Activated CD4-positive, alpha-beta T cell treated with anti-CD3 and anti-CD28 coated beads, Interleukin-2, amount 50 U/mL, for 24 hours (primary cell): ENCODE results near the gene XPO6.
A peak's percentile ranks its signal among the peaks of the same experiment; 100 is the strongest.

Experiments used
- DNase-seq, 2 donors: peaks; one replicate each; pipeline ENCODE4 v3.0.0-alpha.2; 2020; ENCODE audit warnings: low read depth in 1 of 2, low spot score in 1 of 2

The XPO6 gene

GRCh38 chr16:28208824-28209223 lies 2.9 kb downstream of the XPO6 start:
- DNase-seq, result no peak

DNA sequence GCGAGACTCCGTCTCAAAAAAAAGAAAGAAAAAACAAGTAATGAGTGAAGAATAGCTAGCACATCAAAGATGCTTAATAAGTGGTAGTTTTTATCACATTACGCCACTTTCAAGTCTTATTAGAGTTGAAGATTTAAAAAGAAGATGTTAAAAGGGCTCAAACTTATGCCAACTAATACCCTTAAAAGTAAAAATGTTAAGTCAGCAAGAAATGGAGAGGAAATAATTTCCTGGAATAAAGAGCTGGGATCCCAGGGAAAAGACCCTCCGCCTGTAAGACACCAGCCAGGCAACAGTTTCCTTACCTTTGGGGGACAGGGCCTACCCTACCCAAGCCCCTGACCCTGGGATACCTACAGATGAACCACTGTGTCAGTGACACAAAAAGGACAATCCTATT lies 3.6 kb downstream of the XPO6 start:
- DNase-seq, result no peak

GRCh38 chr16:28207399-28207798 lies 4.4 kb downstream of the XPO6 start:
- no peak for DNase-seq

GRCh38 chr16:28205974-28206373 lies 5.8 kb downstream of the XPO6 start:
- DNase-seq, result no peak

GRCh38 chr16:28205117-28205899 lies 6.5 kb downstream of the XPO6 start:
- no peak for DNase-seq

GRCh38 chr16:28204622-28205021 lies 7.1 kb downstream of the XPO6 start:
- DNase-seq, result no peak

DNA sequence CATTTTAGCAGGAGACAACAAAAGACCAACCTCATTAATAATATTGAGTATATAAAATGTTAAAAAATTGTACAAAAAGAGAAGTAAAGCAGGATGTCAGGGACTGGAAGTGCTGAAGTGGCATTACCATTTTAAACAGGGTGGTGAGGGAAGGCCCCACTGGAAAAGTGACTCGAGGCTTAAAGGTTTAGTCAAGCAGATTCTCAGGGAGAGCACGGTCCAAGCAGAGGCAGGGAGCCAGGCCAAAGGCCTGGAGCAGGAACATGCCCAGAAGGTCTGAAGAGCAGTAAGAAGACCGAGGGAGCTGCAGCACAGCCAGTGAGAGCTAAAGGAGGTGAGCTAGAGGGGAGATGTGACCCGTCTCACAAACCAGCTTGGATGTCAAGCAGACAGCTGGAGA lies 7.6 kb downstream of the XPO6 start:
- DNase-seq, result no peak

GRCh38 chr16:28202147-28202746 lies 9.5 kb downstream of the XPO6 start:
- no peak for DNase-seq

DNA sequence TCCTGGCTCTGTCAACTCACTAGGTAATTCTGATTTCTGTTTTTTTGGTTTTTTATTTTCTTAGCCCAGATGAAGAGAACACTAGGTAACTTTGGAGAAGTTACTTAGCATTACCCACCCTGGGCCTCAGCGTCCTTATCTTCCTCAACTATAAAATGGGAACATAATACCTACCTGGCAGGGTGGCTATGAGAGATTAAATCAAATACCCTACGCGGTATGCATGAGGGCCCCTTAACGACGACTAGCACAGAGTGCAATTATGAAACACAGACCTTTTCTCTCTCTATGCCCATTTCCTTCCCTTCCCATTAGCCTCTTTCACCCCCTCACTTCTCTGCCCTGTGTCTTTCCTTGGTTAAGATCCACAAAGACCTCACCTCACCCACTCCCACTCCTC lies 11.1 kb downstream of the XPO6 start:
- no peak for DNase-seq

GRCh38 chr16:28196387-28196987 lies 15.3 kb downstream of the XPO6 start:
- no peak for DNase-seq

GRCh38 chr16:28195859-28196258 lies 15.9 kb downstream of the XPO6 start:
- DNase-seq, result no peak

DNA sequence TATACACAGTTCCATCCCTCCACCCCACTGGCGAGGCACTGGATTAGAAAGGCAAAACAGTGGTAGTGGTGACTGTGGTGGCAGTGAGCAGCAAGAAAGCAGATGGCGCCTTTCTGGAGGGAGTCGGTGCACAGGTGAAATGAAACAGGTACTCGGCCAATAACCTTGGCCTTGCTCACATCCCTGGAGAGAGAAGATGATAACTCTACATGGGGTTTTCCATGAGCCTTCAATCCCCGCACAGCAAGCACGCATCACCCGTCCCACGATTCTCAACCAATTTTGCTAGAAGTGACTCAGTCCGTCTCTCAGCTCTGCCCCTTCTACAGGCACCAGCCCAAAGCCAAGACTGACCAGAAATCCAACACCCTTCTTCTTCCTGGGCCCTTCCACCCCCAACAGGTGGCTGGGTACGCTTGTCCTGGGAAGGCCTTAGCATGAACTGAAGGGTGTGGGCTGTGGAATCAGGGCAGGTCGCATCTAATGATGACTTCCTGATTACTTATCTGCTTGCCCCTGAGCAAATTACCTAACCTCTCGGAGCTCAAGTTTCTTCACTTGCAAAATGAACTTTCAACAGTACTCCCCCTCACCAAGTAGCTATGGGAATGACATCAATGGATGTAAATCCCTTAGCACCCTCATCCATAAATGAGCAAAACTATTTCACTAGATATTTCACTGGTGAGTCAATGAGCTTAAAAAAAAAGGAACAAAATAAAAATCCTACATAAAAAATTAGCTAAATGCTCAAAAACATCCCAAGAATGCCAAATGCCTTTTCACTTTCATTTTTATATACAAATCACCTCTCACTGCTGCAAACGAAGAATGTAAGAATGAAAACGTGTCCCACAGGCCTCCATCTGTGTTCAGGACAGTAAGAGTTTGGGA lies 18.0 kb downstream of the XPO6 start:
- DNase-seq, result peak in 1 of 2 donors; percentile 27

GRCh38 chr16:28192806-28193529 lies 18.8 kb downstream of the XPO6 start:
- DNase-seq, result peak; percentile 43 to 60

DNA sequence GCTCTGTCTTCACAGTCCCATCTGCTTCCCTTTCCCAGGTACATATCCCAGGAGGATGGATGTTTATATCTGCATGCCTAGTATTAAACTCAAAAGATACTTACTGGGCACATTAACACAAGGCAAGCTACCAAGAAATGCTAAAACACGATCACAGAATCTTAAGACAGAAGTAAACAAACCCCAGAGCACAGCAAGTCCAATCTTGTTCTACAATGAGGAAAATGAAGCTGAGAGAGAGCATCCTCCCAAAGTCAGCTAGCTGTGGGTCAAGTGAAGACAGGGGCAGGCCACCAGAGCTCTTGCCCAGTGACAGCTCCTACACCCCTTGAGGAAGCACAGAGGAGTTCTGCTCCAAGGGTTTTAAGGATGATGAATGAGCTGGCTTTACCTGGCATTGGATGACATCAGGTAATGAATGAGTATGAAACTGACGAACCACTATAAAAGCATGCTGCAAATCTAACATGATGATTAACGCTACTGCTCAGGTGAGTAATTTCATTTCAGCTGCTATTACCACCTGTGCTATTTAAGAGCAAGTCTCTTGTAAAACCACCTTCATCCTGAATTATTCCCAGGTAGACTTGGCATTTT lies 20.3 kb downstream of the XPO6 start:
- DNase-seq, result no peak

DNA sequence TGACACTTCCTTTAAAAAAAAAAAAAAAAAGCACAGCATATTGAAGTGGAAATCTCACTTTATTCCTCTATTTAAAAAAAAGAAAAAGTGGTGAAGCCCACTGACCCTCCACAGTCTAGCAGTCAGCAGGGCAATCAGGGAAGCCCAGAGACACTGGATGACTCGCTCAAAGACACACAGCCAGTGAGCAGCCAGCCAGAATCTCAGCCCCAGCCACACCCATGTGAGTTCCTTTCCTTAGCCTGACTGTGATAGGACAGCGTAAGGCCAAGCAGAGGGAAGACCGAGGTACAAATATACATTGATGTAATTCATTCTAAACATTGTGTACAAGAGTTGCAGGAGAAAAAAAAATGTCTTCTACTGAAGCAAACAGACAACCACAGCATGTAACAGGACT lies 22.5 kb downstream of the XPO6 start:
- DNase-seq, result no peak

GRCh38 chr16:28188085-28188916 lies 23.5 kb downstream of the XPO6 start:
- no peak for DNase-seq

DNA sequence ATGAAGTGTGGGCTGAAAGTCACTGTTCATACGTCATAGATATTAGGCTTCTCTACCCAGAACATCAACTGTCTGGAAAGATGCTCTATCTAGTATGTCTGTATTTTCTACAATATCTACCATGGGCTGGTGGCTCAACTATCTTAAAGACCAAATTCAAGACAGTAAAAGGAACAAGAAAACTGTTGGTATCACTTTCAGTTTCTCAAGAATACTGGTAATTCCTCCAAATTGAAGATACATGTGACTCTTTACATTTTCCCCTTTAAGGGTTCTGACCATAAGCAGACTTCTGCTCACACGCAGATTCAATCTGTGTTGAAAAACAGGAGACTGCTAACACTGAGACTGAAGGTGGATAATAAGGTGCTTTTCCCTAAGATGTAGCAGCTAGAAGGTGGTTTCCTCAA lies 24.2 kb downstream of the XPO6 start:
- DNase-seq, result no peak

GRCh38 chr16:28186752-28187151 lies 25.0 kb downstream of the XPO6 start:
- no peak for DNase-seq

DNA sequence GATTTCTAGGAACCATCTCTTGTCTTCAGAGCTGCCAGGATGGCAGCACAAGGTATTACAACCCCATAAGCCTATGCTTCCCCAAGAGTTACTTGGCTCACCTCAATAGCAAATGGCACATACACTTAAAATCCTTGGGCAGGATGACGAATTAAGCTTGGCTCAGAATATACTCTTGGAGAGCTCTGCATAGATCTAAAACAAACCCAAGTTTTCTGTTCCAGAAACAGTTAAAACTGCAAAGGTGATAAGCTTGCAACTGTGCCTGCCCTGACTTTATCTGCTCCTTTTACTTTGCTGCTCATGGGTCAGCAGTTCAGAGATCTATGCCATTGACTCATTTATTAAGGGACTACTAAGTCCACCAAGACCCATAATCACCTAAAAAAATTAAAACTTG lies 26.1 kb downstream of the XPO6 start:
- DNase-seq, result no peak

GRCh38 chr16:28184625-28185024 lies 27.1 kb downstream of the XPO6 start:
- DNase-seq, result no peak
